IMR-90 (cell line): ENCODE data around the gene ITGB1BP2.

ENCODE experiments used
- MAFK ChIP-seq: IDR thresholded peaks from 2 replicates; pipeline ENCODE4 v1.6.1; 2012; ENCODE audit warnings: low read depth, low read length, improper control_type of control experiment
- MAZ ChIP-seq: IDR thresholded peaks from 2 replicates; pipeline ENCODE4 v1.6.1; 2012; ENCODE audit warnings: low read depth, mild to moderate bottlenecking, low read length, improper control_type of control experiment, moderate library complexity, borderline replicate concordance
- MXI1 ChIP-seq: IDR thresholded peaks from 2 replicates; pipeline ENCODE4 v1.6.1; 2012; ENCODE audit warnings: low read depth, mild to moderate bottlenecking, low read length, moderate library complexity, borderline replicate concordance
- POLR2A ChIP-seq: IDR thresholded peaks from 2 replicates; pipeline ENCODE4 v1.6.1; 2012; ENCODE audit warnings: mild to moderate bottlenecking, low read depth, low read length
- TF ChIP-seq, protein P1 (sequence below): conservative IDR thresholded peaks from 2 replicates; pipeline ENCODE4 v1.5.1; 2012; ENCODE audit warnings: mild to moderate bottlenecking, low read depth, low read length, improper control_type of control experiment
- TF ChIP-seq, protein P2 (sequence below): fragments of 150-350 bp; IDR thresholded peaks from 2 replicates; pipeline ENCODE4 v1.6.1; 2017; ENCODE audit warnings: mild to moderate bottlenecking, antibody characterized with exemption, low read length, low read depth

DNA sequence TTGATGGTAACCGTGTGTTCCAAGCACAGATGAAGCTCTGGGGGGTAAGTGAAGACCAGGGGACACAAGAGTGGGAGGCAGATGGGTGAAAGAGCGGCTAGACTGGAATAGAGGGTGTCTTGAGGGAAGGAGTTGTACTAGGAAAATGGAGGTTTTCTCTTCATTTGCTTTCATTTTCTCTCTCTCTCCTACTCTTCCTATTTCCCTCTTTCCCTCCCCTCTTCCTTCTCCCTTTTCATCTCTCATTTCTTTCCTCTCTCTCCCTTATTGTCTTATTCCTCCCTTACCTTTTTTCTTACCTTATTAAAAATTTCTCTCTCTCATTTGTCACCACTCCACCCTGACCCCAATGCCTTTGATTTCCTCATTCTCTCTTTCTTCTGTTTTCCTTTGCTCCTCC lies 3.0 kb downstream of the ITGB1BP2 start:
- TF ChIP-seq, protein P1, sequence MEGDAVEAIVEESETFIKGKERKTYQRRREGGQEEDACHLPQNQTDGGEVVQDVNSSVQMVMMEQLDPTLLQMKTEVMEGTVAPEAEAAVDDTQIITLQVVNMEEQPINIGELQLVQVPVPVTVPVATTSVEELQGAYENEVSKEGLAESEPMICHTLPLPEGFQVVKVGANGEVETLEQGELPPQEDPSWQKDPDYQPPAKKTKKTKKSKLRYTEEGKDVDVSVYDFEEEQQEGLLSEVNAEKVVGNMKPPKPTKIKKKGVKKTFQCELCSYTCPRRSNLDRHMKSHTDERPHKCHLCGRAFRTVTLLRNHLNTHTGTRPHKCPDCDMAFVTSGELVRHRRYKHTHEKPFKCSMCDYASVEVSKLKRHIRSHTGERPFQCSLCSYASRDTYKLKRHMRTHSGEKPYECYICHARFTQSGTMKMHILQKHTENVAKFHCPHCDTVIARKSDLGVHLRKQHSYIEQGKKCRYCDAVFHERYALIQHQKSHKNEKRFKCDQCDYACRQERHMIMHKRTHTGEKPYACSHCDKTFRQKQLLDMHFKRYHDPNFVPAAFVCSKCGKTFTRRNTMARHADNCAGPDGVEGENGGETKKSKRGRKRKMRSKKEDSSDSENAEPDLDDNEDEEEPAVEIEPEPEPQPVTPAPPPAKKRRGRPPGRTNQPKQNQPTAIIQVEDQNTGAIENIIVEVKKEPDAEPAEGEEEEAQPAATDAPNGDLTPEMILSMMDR, result no peak
- no peak for TF ChIP-seq MAFK
- TF ChIP-seq MAZ, result no peak
- no peak for TF ChIP-seq POLR2A
- TF ChIP-seq, protein P2, sequence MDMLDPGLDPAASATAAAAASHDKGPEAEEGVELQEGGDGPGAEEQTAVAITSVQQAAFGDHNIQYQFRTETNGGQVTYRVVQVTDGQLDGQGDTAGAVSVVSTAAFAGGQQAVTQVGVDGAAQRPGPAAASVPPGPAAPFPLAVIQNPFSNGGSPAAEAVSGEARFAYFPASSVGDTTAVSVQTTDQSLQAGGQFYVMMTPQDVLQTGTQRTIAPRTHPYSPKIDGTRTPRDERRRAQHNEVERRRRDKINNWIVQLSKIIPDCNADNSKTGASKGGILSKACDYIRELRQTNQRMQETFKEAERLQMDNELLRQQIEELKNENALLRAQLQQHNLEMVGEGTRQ, result no peak
- TF ChIP-seq MXI1, result no peak
